Bone marrow (tissue), 2 donors: ENCODE results near the gene CDC42BPA.

Source experiments
- DNase-seq, 2 donors: peaks; one replicate each; lab custom pipeline; 2025; lab: John Stamatoyannopoulos, UW

The CDC42BPA gene

GRCh38 chr1:226980565-226981385 lies 337.5 kb downstream of the CDC42BPA start:
- DNase-seq, result no peak

DNA sequence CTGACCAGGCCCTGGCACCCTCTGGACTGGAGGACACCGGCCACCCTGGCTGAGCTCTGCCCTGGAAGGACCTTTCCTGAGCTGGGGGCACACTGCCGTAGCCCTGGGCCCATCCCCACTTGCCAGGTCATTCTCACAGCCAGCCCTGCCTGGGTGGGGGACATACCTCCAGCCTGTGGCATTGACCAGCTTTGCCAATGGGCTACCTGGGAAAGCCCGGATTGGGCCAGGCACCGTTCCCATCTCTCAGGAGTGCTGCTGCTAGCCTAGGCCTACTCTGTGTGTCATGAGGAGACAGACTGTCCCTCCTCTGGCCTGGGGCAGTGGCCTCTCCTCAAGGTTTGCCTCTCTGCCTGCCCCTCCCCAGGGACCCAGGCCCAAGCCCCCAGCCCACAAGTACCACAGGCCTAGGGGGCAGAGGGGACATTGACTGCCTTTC lies 338.2 kb downstream of the CDC42BPA start:
- DNase-seq, result no peak

DNA sequence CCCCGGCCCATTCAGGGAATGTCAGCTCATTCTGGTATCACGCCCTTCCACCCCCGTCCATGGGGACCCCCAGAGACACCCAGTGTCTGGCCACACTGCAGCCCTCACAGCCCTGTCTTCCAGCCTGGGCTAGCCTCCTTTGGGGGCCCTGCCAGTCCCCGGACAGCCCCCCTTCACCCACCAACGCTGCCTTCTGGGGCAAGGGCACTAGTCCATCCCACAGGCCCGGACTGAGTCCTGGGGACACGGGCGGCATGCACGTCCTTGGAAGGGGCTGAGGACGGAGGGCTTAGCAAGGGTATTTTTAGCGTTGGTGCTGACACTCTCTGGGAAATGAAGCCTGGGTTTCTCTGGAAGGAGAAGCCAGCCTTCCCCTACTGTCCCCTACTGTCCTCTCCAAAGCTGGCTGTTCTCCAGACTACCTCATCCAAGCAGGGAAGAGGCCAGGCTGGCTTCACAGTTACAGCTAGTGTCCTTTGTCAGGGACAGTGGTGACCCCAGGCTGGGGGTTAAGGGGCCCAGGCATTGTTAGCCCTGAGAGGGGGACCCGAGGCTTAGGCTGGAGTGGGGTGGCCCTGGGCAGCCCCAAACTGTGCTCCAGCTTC lies 338.7 kb downstream of the CDC42BPA start:
- no peak for DNase-seq

- no peak for DNase-seq
These were observed 339.2 kb downstream of the CDC42BPA start for GRCh38 chr1:226979115-226979516.

- DNase-seq, result no peak
These were observed 339.7 kb downstream of the CDC42BPA start for GRCh38 chr1:226978432-226979114.

DNA sequence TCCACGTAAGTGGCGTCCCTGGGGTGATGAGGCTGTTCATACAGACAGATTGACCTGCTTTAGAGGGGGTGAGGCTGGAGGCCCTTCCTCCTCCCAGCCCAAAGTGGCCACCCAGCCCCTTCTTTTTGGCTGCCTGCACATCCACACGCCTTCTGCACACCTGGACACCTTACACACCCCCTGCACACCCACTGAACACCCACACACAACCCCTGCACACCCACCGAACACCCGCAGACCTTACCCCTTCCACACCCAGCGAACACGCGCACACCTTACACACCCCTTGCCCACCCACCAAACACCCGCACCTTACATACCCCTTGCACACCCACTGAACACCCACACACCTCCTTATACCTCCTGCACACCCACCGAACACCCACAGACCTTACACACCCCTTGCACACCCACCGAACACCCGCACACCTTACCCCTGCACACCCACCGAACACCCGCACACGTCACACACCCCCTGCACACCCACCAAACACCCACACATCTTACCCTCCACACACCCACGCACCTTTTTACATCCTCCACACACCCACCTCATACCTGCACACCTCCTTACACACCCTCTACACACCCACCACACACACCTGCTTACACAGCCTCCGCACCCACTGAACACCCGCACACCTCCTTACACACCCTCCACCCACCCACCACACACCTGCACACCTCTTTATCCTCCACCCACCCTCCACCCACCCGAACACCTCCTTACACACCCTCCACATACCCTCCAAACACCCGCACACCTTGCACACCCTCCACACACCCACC lies 340.5 kb downstream of the CDC42BPA start:
- DNase-seq, result no peak

- DNase-seq, result no peak
These were observed 341.2 kb downstream of the CDC42BPA start for GRCh38 chr1:226976978-226977642.

DNA sequence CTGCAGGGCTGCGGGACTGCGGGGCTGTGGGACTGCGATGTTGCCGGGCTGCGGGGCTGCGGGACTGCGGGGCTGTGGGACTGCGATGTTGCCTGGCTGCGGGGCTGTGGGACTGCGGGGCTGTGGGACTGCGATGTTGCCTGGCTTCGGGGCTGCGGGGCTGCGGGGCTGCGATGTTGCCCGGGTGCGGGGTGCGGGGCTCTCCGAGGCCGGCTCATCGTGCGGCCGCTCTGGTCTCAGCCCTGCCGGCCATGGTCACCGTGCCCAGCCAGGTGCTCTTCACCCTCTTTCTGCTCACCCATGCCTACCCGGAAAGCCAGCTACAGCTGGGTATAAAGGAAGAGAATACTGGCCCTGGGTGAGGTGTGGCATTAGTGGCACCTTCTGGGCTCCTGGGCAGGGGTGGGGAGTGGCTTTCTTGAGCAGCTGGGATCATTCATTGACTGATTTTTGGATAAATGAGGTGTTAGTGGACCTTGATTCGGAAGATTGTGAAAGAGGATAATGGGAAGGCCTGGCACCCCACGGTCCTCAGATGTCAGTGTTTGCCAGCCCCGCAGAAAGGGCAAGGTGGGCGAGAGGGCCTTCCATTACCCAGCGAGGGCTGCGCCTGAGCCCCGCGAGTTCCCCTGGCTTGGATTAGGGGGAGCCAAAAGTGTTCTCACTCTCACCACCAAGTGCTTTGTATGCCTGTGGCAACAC lies 341.9 kb downstream of the CDC42BPA start:
- DNase-seq, result no peak

DNA sequence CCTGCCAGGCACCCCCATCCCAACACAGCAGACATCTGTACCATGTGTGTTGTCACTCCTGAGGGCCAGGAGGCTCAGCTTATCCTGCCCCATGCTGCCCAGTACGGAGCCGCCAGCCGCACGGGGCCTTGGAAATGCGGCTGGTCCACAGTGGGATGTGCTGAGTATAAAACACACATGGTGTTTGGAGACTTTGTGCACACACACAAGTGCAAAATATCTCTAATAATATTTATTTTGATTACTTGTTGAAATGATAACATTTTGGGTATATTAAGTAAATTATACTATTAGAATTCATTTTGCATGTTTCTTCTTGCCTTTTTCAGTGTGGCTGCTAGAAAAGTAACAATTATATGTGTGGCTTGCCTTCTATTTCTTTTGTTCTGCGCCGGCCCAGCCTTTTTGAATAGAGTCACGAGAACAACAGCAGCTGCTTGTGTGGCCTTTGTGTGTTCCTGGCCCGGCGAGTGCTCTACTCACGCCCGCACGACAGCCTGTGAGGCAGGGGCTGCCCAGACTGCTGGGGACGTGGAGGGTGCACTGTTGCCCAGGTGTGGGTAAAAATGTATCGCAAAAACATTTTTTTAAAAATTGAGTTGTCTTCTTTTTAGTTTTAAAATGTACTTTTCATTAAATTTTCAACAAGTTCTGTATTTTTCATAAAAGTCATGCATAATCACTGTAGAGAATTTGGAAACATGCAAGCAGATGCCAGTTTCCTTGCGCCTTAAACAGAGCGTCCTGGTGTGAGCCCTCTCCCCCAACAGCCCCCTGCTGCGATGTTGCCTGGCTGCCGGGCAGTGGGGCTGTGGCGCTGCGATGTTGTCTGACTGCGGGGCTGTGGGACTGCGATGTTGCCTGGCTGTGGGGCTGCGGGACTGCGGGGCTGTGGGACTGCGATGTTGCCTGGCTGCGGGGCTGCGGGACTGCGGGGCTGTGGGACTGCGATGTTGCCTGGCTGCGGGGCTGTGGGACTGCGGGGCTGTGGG lies 342.7 kb downstream of the CDC42BPA start:
- no peak for DNase-seq

DNA sequence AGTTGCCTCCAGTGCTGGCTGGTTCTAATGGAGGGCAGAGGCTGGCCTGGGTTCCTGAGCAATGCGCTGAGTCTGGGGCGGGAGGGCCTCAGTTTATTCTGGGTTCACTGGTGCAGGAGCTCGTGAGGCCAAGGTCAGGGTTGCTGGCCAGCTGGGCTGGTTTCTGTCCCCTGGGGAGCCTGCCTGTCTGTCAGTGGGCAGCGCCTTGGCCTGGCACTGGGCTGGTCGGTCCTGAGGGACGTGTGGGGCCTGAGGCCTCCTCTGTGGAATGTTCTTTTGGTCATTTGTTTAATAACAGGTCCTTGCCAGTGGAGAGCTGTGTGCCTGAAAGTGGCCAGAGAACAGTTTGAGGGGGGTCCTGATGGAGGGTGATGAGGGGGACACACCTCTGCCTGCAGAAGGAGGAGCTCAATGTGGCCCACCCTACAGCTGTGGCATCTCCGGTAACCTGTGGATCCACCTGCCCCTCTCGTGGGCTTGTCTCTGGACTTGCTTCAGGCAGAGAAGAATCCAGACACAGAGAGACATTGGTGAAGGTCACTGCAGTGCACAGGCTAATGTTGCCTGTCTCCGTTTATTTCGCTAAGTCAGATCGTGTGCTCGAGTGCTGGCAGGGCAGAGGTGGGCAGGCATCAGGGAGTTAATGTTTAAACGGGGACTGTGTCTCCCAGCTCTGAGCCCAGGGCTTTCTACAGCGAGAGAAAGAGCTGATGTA lies 343.6 kb downstream of the CDC42BPA start:
- no peak for DNase-seq

DNA sequence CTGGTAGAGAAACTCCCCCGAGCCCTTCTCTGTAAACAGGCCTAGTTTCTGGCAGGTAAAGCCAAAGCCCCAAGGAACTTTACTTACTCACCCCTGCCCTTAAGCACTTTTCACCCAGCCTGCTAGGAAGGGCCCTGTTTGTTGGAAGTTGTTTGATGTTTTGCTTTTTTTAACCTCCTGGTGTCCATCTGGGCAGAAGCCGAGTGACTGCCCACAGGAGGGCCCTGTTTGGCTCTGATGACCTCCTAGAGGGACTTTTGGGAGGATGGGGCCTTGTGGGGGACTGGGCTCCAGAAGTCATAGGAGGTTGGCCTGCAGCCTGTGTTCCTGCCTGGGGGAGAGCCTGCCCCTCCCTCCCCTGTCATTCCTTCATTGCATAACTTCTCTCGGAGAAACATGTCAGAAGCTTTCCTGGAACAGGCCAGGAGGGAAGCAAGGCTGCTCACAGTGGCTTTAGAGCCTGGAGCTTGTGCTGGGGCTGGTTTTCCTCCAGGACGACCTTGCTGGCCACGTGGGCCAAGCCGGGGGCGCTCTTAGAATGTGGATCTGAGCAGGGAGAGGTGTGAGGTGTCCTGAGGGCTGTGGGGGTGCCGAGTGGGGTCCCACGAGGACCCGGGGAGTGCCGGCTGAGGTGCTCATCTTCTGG lies 344.3 kb downstream of the CDC42BPA start:
- DNase-seq, result no peak

GRCh38 chr1:226973371-226973897 lies 344.9 kb downstream of the CDC42BPA start:
- no peak for DNase-seq

DNA sequence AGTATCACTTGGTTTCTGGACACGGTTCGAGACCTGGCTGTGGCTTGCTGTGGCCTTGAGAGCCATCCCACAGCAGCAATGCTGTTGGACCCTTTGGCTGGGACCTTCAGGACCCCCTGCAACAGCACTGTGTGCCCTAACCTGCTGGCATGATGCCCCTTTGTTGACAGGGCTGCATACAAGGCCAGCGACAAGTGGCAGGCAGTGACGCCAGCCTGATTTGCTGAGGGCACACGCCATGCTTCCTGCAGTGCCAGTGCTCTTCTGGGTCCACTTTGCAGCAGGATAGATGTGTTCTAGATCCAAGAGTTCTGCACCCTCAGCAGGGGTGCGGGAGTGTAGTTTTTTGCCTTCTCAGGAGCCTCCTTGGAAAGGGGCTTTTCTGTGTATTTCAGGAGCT lies 345.4 kb downstream of the CDC42BPA start:
- no peak for DNase-seq

DNA sequence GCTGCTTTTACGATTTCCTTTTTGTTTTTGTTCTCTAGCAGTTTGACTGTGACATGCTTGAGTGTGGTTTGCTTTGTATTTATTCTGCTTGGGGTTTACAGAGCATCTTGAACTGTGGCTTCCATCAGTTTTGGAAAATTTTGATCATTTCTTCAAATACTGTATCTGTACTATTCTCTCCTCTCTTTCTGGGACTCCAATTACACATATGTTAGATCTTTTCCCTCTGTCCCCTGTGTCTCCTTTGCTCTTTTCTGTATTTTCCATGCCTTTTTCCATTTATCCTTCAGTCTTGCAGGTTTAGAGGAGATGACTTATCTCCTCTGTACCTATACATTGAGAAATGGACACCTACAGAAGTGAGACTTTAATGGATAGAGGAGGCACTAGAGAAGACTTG lies 346.5 kb downstream of the CDC42BPA start:
- DNase-seq, result no peak

DNA sequence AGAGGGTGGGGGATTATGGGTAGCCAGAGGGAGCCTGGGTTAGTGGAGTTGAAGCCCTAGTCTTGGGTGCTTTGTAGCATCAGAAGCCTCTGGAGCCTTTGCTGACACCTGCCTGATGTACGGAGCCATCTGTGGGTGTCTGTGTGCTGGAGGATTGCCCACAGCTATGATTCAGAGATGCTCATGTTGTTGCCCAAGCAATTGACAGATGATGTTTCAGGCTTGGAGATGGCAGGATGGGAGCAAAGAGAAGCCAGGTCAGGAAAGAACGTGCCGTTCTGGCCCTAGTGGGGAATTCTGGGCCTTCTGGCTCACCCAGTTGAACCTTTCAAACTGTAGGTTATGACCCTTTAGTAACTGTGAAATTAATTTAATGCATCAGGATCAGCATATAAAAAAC lies 350.6 kb downstream of the CDC42BPA start:
- no peak for DNase-seq

DNA sequence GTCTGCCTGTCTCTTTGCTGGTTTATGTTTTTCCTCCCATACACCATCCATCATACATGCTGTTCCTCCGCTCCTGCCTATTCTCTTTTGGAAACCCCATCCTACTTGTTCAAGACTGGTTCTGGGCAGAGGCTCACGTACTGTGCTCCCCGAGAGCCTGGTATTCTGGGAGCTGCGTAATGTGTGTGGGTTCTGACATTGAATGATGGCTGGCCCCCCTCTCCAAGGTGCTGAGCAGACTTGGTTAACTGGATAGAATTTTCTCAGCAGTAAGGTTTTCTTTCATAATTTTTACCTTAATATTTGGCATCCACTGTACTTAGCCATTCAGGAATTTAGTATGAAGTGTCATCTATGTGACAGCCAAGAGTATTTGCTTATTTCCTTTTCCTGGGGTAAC lies 351.6 kb downstream of the CDC42BPA start:
- DNase-seq, result no peak

DNA sequence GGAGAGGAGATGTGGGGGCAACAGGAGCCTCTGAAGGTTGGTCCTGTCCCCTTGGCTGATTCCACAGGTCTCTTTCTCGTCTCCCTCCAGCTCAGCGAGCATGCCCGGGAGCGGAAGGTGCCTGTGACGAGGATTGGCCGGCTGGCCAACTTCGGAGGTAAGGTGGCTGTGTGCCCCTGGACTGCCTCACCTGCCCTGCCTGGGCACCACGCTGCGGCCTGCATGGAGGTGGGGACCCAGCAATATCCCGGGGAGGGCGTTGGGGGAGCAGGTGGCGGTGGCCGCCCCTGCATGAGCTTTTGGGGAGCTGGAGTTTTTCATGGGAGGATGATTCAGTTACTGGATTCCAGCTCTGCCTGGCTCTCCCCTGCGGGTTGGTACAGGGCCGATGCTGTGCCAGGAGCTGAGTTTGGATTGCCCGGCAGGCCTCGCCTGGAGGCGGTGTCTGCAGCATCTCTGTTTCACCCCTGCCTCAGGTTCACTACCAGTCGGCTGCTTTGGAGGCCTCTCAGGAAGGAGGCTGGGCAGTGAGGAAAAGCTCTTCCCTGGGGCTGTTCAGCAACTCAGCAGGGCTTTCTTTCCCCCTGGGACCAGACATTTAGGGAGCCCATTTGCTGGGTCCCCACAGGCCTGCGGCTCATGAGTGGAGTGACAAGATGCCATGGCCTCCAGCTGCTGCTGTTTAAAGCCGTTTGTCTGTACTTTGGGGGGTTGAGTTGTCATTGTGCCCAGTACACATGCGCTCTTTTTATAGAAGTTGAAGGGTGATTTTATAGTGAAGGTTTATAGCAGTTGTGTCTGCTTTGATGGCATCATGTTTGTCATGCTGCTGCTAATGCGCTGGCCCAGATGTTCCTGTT lies 352.5 kb downstream of the CDC42BPA start:
- no peak for DNase-seq
